RWPE1 (cell line): ENCODE measurements around the gene ZNF775.

Experiments
- CTCF ChIA-PET: fragments of 350-600 bp; sonication (Branson Sonifier 250); formaldehyde crosslinking; extraction: SDS; loops from one replicate; lab custom pipeline; 2021; lab: Yijun Ruan, JAX
- POLR2A ChIA-PET: fragments of 400-600 bp; formaldehyde crosslinking; extraction: SDS; loops from one replicate; lab custom pipeline; 2020; ENCODE audit warnings: antibody characterized with exemption; ENCODE audit not compliant: low non-redundant PET; lab: Yijun Ruan, JAX
- DNase-seq: peaks from one replicate; pipeline ENCODE4 v3.0.0; 2012; ENCODE audit warnings: low spot score
- H3K27ac ChIP-seq: fragments of 450-650 bp; 2 replicates; pipeline ENCODE4 v1.5.1; 2017
- TF ChIP-seq, protein P1 (sequence below): fragments of 450-650 bp; conservative IDR thresholded peaks from 2 replicates; pipeline ENCODE4 v1.5.1; 2017; ENCODE audit warnings: low read depth, mild to moderate bottlenecking

ZNF775 gene

DNA sequence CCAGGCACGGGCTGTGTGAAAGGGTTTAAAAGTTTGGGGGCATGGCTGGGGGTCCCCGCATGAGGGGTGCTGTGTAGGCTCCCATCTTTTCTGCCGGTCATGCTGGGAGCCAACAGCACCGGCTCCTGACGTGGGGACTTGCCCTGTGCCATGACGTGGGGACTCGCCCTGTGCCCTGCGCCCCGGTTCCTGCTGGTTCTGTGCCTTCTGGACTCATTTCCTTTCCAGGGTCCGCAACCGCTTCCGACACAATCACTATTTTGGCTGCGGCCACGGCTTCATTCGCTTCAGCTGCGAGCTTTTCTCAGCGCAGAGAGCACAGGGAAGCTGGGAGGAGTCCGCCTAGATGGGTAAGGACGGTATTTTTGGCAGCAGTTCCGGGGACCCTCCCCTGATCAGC lies 63.7 kb downstream of the ZNF775 start:
- ChIA-PET POLR2A (no interaction called here), CTCF (no interaction called here)
- TF ChIP-seq, protein P1, sequence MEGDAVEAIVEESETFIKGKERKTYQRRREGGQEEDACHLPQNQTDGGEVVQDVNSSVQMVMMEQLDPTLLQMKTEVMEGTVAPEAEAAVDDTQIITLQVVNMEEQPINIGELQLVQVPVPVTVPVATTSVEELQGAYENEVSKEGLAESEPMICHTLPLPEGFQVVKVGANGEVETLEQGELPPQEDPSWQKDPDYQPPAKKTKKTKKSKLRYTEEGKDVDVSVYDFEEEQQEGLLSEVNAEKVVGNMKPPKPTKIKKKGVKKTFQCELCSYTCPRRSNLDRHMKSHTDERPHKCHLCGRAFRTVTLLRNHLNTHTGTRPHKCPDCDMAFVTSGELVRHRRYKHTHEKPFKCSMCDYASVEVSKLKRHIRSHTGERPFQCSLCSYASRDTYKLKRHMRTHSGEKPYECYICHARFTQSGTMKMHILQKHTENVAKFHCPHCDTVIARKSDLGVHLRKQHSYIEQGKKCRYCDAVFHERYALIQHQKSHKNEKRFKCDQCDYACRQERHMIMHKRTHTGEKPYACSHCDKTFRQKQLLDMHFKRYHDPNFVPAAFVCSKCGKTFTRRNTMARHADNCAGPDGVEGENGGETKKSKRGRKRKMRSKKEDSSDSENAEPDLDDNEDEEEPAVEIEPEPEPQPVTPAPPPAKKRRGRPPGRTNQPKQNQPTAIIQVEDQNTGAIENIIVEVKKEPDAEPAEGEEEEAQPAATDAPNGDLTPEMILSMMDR = no peak
- no peak for DNase-seq
- no peak overlapping the region for H3K27ac ChIP-seq

DNA sequence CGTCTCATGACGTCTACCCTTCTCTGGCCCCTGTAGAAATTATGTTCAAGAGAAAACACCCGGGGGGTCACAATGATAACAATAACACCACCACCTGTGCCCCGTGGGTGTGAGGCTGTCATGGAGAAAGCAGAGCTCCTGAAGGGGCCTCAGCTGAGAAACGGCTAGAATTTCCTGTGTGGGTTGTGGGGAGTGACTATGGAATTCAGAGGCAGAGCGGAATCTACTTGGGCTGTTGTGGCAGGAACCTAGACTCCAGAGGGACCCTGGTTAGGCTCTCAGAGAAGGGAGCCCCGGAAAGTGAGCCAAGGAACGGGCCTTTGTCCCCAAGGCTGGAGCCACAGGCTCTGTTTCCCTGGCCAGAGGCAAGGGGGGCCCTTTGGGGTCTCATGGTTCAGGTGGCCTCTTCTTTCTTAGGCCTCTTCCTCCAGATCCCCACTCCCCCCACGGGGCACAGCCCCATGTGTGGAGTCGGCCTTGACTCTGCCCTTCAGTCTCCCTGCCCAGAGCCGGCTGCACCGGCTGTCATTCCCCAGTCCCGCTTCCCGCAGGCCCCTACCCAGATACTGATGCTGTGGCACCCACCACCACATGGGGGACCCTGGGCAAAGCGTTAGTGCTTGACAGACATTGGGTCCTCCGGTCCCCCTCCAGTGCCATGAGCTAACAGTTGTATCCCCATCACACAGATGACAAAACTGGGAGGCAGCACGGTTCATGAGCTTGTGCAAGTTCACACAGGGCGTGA lies 64.8 kb downstream of the ZNF775 start:
- CTCF ChIA-PET = no interaction called here

DNA sequence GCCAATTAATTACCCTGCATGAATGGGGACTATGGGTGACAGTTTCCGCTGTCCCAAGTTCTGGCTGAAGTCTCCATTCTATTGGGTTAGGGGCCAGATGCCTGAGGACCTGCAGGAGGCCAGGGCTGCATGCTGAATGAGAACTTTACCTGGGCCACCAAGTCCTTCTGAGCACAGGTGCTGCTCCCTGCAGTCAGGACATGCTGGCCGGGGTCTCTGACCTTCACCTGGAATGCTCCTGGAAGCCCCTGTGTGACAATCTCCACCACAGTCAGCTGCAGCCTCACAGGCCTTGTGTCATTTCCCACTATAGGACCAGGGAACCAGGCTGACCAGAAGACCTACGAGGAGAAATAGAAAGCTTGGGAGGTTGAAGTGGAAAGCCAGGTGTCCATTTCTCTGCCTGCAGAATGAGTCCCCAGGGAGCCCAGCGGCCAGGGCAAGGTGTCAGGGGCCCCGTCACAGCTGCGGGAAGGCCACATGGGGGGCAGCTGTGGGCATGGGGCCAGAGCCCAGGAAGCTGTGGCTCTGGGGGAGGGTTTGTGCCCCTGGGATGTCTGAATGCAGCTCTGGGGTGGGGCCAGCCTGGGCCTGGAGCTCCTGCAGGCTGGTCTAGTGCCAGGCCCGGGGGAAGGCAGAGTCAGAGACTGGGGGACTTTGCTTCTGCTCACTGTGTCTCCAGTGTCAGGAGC lies 65.7 kb downstream of the ZNF775 start:
- ChIA-PET POLR2A (no interaction called here), CTCF (no interaction called here)
- TF ChIP-seq, protein P1 = no peak
- no peak overlapping the region for H3K27ac ChIP-seq
- no peak for DNase-seq

More for the DNA sequence above, 64.8 kb downstream of the ZNF775 start:
- POLR2A ChIA-PET = no interaction called here
- no peak overlapping the region for H3K27ac ChIP-seq
- TF ChIP-seq, protein P1 = no peak
- no peak for DNase-seq

DNA sequence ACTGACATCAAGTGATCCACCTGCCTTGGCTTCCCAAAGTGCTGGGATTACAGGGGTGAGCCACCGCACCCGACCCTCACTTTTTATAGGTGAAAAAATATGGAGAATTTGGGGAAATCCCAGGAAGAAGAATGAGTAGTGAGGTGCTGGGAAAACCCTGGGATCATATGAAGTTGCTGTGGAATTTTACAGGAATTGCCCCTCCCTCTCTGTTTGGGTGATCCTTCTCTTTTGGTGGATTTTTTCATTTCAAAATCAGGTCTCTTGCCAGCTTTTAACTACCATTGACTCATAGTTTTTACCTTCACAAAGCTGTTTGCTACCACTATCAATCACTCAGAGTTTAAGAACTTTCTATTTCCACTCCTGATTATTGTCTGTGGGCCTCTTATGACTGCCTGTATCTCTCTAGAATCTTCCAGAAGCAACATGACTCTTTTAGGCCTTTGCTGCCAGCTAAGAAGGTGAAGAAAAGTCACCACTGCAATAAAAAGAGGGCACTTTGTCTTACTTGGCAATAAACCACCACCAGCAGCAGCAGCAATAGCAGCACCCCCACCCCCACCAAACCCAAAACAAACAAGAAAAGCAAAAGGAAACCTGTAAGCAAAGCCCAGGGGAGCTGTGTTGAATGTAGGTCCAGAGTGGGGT lies 67.3 kb downstream of the ZNF775 start:
- POLR2A ChIA-PET = no interaction called here
- DNase-seq = no peak
- TF ChIP-seq, protein P1 = no peak
- CTCF ChIA-PET = no interaction called here
- no peak overlapping the region for H3K27ac ChIP-seq
